Thyroid gland (tissue), 4 donors: ENCODE data around the gene CCDC201. TPM values are rescaled to one million over a fixed set of nuclear protein-coding genes. Genes with fewer than 3 reads are reported as not detected.

Experiments
- DNase-seq, 2 donors: peaks; one replicate each; pipeline ENCODE4 v3.0.0-alpha.2; 2019
- H3K27ac ChIP-seq, 3 donors: fragments of 200-600 bp; sonication (generic); 1 replicate in 2 of 3; 2 replicates in 1 of 3; pipeline ENCODE4 v1.5.1; 2016 to 2019; ENCODE audit warnings: mild to moderate bottlenecking in 1 of 3, moderate library complexity in 1 of 3
- H3K27me3 ChIP-seq: fragments of 200-600 bp; sonication (generic); one replicate; pipeline ENCODE4 v1.5.1; 2019
- H3K36me3 ChIP-seq, 2 donors: fragments of 200-600 bp; sonication (generic); one replicate each; pipeline ENCODE4 v1.5.1; 2016 to 2019
- H3K4me1 ChIP-seq, 2 donors: fragments of 200-600 bp; sonication (generic); one replicate each; pipeline ENCODE4 v1.5.1; 2017 to 2019
- H3K4me3 ChIP-seq, 3 donors: fragments of 200-600 bp; sonication (generic); replicated peaks in 1 of 3; 1 replicate in 2 of 3; 2 replicates in 1 of 3; pipeline ENCODE4 v1.5.1; 2016; ENCODE audit warnings: mild to moderate bottlenecking in 1 of 3
- H3K9me3 ChIP-seq: fragments of 200-600 bp; sonication (generic); one replicate; pipeline ENCODE4 v1.5.1; 2017
- CTCF ChIP-seq, 6 experiments: fragments of 200-600 bp in 3 of 6; fragments of 450-650 bp in 3 of 6; sonication (generic) in 3 of 6; IDR thresholded peaks; one replicate each; pipeline ENCODE4 v1.5.1; 2016 to 2019; ENCODE audit warnings: antibody characterized with exemption in 6 of 6, mild to moderate bottlenecking in 2 of 6, inconsistent platforms in 1 of 6, moderate library complexity in 1 of 6
- POLR2A ChIP-seq, 2 donors: fragments of 450-650 bp; IDR thresholded peaks; one replicate each; pipeline ENCODE4 v1.6.1; 2017; ENCODE audit warnings: antibody characterized with exemption in 2 of 2, mild to moderate bottlenecking in 2 of 2, moderate library complexity in 1 of 2
- whole genome bisulfite sequencing, 2 donors: methylation state at CpG; one replicate each; pipeline ENCODE4 v1.1.5; 2017; 5-methylcytosine and 5-hydroxymethylcytosine counted together
- intact Hi-C: fragments of 100-400 bp; cut with DNase I; formaldehyde crosslinking; loops from one replicate; pipeline ENCODE4 v1.15.1; 2023
- total RNA-seq, 4 donors: library from RNA; depleted of rRNA; stranded (reverse); fragments of >200 nt; gene quantifications; one replicate each; pipeline ENCODE4 v1.2.3, GENCODE V29; 2016

CCDC201 gene
- total RNA-seq, 4 donors from 2014 or later: not detected

- Histone ChIP-seq H3K4me3 (no peak overlapping the region), H3K36me3 (peaks cover 0 to 1% of the 10 kb centered on the region in 2 donors), H3K27ac (no peak overlapping the region), H3K4me1 (no peaks in the 10 kb centered on the region), H3K9me3 (no peaks in the 10 kb centered on the region), H3K27me3 (no peaks in the 10 kb centered on the region)
- no peak for TF ChIP-seq POLR2A (IDR thresholded peaks at IDR 0.05)
- no peak for TF ChIP-seq CTCF (IDR thresholded peaks at IDR 0.05)
- intact Hi-C loops: no loop called here
- no peak for DNase-seq
Measured at GRCh38 chr7:45909561-45909960, 36.7 kb upstream of the CCDC201 start.

GRCh38 chr7:45902820-45903219 lies 29.9 kb upstream of the CCDC201 start:
- intact Hi-C loops: no loop called here
- Histone ChIP-seq H3K36me3 (no peaks in the 10 kb centered on the region), H3K27ac (no peak overlapping the region), H3K4me1 (no peaks in the 10 kb centered on the region), H3K9me3 (no peaks in the 10 kb centered on the region), H3K27me3 (no peaks in the 10 kb centered on the region), H3K4me3 (no peak overlapping the region)
- no peak for TF ChIP-seq CTCF (IDR thresholded peaks at IDR 0.05)
- TF ChIP-seq POLR2A (IDR thresholded peaks at IDR 0.05): no peak
- 89 to 95% methylated on average over 1 of the region's 1 CpG for WGBS, 2 donors
- DNase-seq: no peak

GRCh38 chr7:45901566-45901965 lies 28.7 kb upstream of the CCDC201 start:
- no peaks in the 10 kb centered on the region for H3K27me3 ChIP-seq
- H3K36me3 ChIP-seq: no peaks in the 10 kb centered on the region
- intact Hi-C loops: no loop called here
- no peaks in the 10 kb centered on the region for H3K9me3 ChIP-seq
- H3K4me3 ChIP-seq: no peak overlapping the region
- WGBS, 2 donors: 92 to 93% methylated on average over 1 of the region's 1 CpG
- no peaks in the 10 kb centered on the region for H3K4me1 ChIP-seq
- DNase-seq: no peak
- TF ChIP-seq POLR2A (IDR thresholded peaks at IDR 0.05) (no peak), CTCF (IDR thresholded peaks at IDR 0.05) (no peak)
- no peak overlapping the region for H3K27ac ChIP-seq

GRCh38 chr7:45898222-45898621 lies 25.3 kb upstream of the CCDC201 start:
- intact Hi-C loops: no loop called here
- no peaks in the 10 kb centered on the region for H3K4me1 ChIP-seq
- no peak overlapping the region for H3K27ac ChIP-seq
- no peaks in the 10 kb centered on the region for H3K27me3 ChIP-seq
- 83 to 89% methylated on average over 2 of the region's 2 CpGs for WGBS, 2 donors
- no peak overlapping the region for H3K4me3 ChIP-seq
- no peak for TF ChIP-seq CTCF (IDR thresholded peaks at IDR 0.05)
- TF ChIP-seq POLR2A (IDR thresholded peaks at IDR 0.05): no peak
- DNase-seq: no peak
- no peaks in the 10 kb centered on the region for H3K9me3 ChIP-seq
- H3K36me3 ChIP-seq: no peaks in the 10 kb centered on the region

GRCh38 chr7:45897042-45897690 lies 24.3 kb upstream of the CCDC201 start:
- 94 to 100% methylated on average over 1 of the region's 1 CpG for WGBS, 2 donors
- no peaks in the 10 kb centered on the region for H3K27me3 ChIP-seq
- H3K27ac ChIP-seq: no peak overlapping the region
- no peak overlapping the region for H3K4me3 ChIP-seq
- H3K4me1 ChIP-seq: no peaks in the 10 kb centered on the region
- intact Hi-C loops: no loop called here
- H3K36me3 ChIP-seq: no peaks in the 10 kb centered on the region
- H3K9me3 ChIP-seq: no peaks in the 10 kb centered on the region
- peak in 1 of 2 donors; percentile 19 for DNase-seq
- TF ChIP-seq CTCF (IDR thresholded peaks at IDR 0.05): no peak
- no peak for TF ChIP-seq POLR2A (IDR thresholded peaks at IDR 0.05)
